ENCODE results near the gene MTA3. TPM values are rescaled to one million over a fixed set of nuclear protein-coding genes. Genes with fewer than 3 reads are reported as not detected.

MTA3 gene
- polyA plus RNA-seq, 3 donors, result 2.0 to 4.5 (median 2.2) TPM

DNA sequence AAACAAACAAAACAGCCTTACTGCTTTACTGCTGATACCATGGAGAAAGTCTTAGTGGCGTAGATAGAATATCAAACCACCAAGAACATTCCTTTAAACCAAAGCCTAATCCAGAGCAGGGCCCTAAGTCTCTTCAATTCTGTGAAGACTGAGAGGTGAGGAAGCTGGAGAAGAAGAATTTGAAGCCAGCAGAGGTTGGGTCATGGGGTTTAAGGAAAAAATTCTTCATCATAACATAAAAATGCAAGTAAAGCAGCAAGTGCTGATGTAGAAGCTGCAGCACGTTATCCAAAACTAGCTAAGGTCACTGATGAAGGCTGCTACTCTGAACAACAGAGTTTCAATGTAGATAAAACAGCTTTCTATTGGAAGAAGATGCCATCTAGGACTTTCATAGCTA, 77.1 kb downstream of the MTA3 start:
- no peaks in the 10 kb centered on the region for H3K27me3 ChIP-seq (ENCODE audit: control insufficient read depth in 2 of 2, insufficient read depth in 2 of 2, low read length in 2 of 2)
- H3K4me1 Mint-ChIP-seq, result peaks cover 14% of the 10 kb centered on the region
- H2AFZ ChIP-seq (ENCODE audit: insufficient read depth, low read depth, low read length, poor library complexity, severe bottlenecking), result no peak overlapping the region
- no peak overlapping the region for H3K4me3 ChIP-seq (replicated peaks in 1 of 3; ENCODE audit: low read depth in 2 of 3, low read length in 3 of 3)
- H3K79me2 ChIP-seq (ENCODE audit: insufficient read depth, low read length), result no peaks in the 10 kb centered on the region
- no peak overlapping the region for H3K9ac ChIP-seq (ENCODE audit: insufficient read depth, low read length, poor library complexity, severe bottlenecking)
- H3K36me3 Mint-ChIP-seq, result peaks cover 11 to 14% of the 10 kb centered on the region in 2 donors
- TF ChIP-seq, protein P1, sequence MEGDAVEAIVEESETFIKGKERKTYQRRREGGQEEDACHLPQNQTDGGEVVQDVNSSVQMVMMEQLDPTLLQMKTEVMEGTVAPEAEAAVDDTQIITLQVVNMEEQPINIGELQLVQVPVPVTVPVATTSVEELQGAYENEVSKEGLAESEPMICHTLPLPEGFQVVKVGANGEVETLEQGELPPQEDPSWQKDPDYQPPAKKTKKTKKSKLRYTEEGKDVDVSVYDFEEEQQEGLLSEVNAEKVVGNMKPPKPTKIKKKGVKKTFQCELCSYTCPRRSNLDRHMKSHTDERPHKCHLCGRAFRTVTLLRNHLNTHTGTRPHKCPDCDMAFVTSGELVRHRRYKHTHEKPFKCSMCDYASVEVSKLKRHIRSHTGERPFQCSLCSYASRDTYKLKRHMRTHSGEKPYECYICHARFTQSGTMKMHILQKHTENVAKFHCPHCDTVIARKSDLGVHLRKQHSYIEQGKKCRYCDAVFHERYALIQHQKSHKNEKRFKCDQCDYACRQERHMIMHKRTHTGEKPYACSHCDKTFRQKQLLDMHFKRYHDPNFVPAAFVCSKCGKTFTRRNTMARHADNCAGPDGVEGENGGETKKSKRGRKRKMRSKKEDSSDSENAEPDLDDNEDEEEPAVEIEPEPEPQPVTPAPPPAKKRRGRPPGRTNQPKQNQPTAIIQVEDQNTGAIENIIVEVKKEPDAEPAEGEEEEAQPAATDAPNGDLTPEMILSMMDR (IDR thresholded peaks at IDR 0.05), result no peak
- intact Hi-C loops (cut with micrococcal nuclease), result no loop called here
- H4K20me1 ChIP-seq (ENCODE audit: insufficient read depth, low read length), result no peaks in the 10 kb centered on the region
- WGBS (ENCODE audit: insufficient coverage), result 100% methylated on average over 1 of the region's 2 CpGs
- H3K9me3 Mint-ChIP-seq, result peaks cover 0 to 2% (median 0%) of the 10 kb centered on the region in 7 donors
- peaks cover 0 to 2% (median 2%) of the 10 kb centered on the region in 3 donors for H3K27me3 Mint-ChIP-seq (ENCODE audit: low read depth in 3 of 3)
- no peak overlapping the region for H3K4me2 ChIP-seq (replicated peaks; ENCODE audit: extremely low read depth, low read length, poor library complexity, severe bottlenecking)
- no peak overlapping the region for H3K4me3 Mint-ChIP-seq
- H3K9me3 ChIP-seq (replicated peaks in 1 of 2; ENCODE audit: control insufficient read depth in 1 of 2, insufficient read depth in 1 of 2, low read length in 2 of 2), result no peaks in the 10 kb centered on the region
- peaks cover 6 to 15% of the 10 kb centered on the region in 2 donors for H3K4me1 ChIP-seq (ENCODE audit: control insufficient read depth in 1 of 2, insufficient read depth in 2 of 2, low read length in 2 of 2)
- DNase-seq, result no peak
- H3K27ac Mint-ChIP-seq, result no peak overlapping the region
- no peaks in the 10 kb centered on the region for H3K36me3 ChIP-seq (replicated peaks in 1 of 2; ENCODE audit: control insufficient read depth in 1 of 2, insufficient read depth in 2 of 2, low read length in 2 of 2)
- H3K27ac ChIP-seq (ENCODE audit: low read depth in 1 of 2, low read length in 2 of 2), result no peak overlapping the region

DNA sequence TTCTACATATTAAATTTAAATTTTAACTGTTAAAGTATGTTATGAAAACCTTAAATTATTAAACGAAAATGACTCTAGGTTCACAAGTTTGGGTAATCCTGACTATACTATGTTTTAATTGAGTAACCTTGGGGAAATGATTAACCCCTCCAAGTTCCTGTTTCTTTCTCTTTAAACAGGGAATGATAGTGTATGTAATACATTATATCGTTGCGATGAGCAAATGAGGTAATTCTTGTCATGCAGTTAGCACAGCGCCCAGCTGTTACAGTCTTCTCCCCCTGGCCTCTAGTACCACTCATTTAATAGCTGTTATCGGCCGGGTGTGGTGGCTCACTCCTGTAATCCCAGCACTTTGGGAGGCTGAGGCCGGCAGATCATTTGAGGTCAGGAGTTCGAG, 80.4 kb downstream of the MTA3 start:
- Histone ChIP-seq H4K20me1 (ENCODE audit: insufficient read depth, low read length) (no peaks in the 10 kb centered on the region), H2AFZ (ENCODE audit: insufficient read depth, low read depth, low read length, poor library complexity, severe bottlenecking) (no peak overlapping the region), H3K4me2 (replicated peaks; ENCODE audit: extremely low read depth, low read length, poor library complexity, severe bottlenecking) (peak overlapping the region; percentile 27), H3K4me1 (ENCODE audit: control insufficient read depth in 1 of 2, insufficient read depth in 2 of 2, low read length in 2 of 2) (peaks cover 6 to 15% of the 10 kb centered on the region in 2 donors), H3K9ac (ENCODE audit: insufficient read depth, low read length, poor library complexity, severe bottlenecking) (no peak overlapping the region), H3K9me3 (replicated peaks in 1 of 2; ENCODE audit: control insufficient read depth in 1 of 2, insufficient read depth in 1 of 2, low read length in 2 of 2) (no peaks in the 10 kb centered on the region), H3K27me3 (ENCODE audit: control insufficient read depth in 2 of 2, insufficient read depth in 2 of 2, low read length in 2 of 2) (no peaks in the 10 kb centered on the region), H3K79me2 (ENCODE audit: insufficient read depth, low read length) (no peaks in the 10 kb centered on the region), H3K27ac (ENCODE audit: low read depth in 1 of 2, low read length in 2 of 2) (no peak overlapping the region), H3K36me3 (replicated peaks in 1 of 2; ENCODE audit: control insufficient read depth in 1 of 2, insufficient read depth in 2 of 2, low read length in 2 of 2) (no peaks in the 10 kb centered on the region), H3K4me3 (replicated peaks in 1 of 3; ENCODE audit: low read depth in 2 of 3, low read length in 3 of 3) (no peak overlapping the region)
- intact Hi-C loops (cut with micrococcal nuclease), result no loop called here
- Mint-ChIP-seq H3K4me3 (peak overlapping the region in 1 of 2 donors; percentile 62), H3K4me1 (peaks cover 17% of the 10 kb centered on the region), H3K27me3 (ENCODE audit: low read depth in 3 of 3) (peaks cover 0 to 2% (median 2%) of the 10 kb centered on the region in 3 donors), H3K36me3 (peaks cover 10 to 14% of the 10 kb centered on the region in 2 donors), H3K9me3 (peaks cover 0 to 2% (median 0%) of the 10 kb centered on the region in 7 donors), H3K27ac (peak overlapping the region in 6 of 7 donors; percentile 21 to 90 (median 81))
- 80% methylated on average over 1 of the region's 8 CpGs for WGBS (ENCODE audit: insufficient coverage)
- DNase-seq, result peak; percentile 60 to 73 (median 73)
- TF ChIP-seq, protein P1 (IDR thresholded peaks at IDR 0.05), result no peak
